Measurements from ENCODE around the gene KLHL29. TPM values are rescaled to one million over a fixed set of nuclear protein-coding genes. Genes with fewer than 3 reads are reported as not detected.

Gene KLHL29
- total RNA-seq, 1 experiment from 2014 or later, result 2.4 TPM

GRCh38 chr2:23414871-23415270 is 29.9 kb downstream of the KLHL29 start:
- Histone ChIP-seq H2AFZ (ENCODE audit: low read length) (no peak overlapping the region), H3K27ac (ENCODE audit: insufficient read length, low read depth, low read length) (no peak overlapping the region), H3K9ac (ENCODE audit: extremely low read depth, insufficient read length, low read length) (no peak overlapping the region), H2BK15ac (ENCODE audit: low read depth, low read length) (no peak overlapping the region), H3K4me1 (ENCODE audit: insufficient read depth, low read length) (no peaks in the 10 kb centered on the region), H3K4me2 (ENCODE audit: insufficient read depth, insufficient read length, low read length) (no peak overlapping the region), H2BK5ac (ENCODE audit: insufficient read length, low read length) (no peak overlapping the region), H3K23ac (ENCODE audit: insufficient read length, low read depth, low read length) (no peak overlapping the region), H3K14ac (ENCODE audit: insufficient read depth, low read length) (no peak overlapping the region), H2BK20ac (ENCODE audit: low read depth, low read length, poor library complexity, severe bottlenecking) (no peak overlapping the region), H2BK120ac (ENCODE audit: low read depth, low read length, poor library complexity, severe bottlenecking) (no peak overlapping the region), H3K23me2 (ENCODE audit: insufficient read length, low read depth, low read length, poor library complexity, severe bottlenecking) (no peaks in the 10 kb centered on the region), H3K18ac (ENCODE audit: insufficient read length, low read depth, low read length) (no peak overlapping the region), H4K8ac (replicated peaks; ENCODE audit: insufficient read length, low read depth, low read length) (no peak overlapping the region), H3K27me3 (ENCODE audit: insufficient read depth, low read length) (no peaks in the 10 kb centered on the region), H2BK12ac (ENCODE audit: insufficient read length, low read depth, low read length) (no peak overlapping the region), H3K9me3 (ENCODE audit: control insufficient read depth, low read depth, low read length) (no peaks in the 10 kb centered on the region), H2AK5ac (ENCODE audit: insufficient read length, low read length) (no peak overlapping the region), H4K20me1 (ENCODE audit: control insufficient read depth, insufficient read depth, insufficient read length) (no peaks in the 10 kb centered on the region), H3K4ac (ENCODE audit: low read depth, low read length) (no peak overlapping the region), H3K79me1 (ENCODE audit: insufficient read depth, low read depth, low read length, poor library complexity, severe bottlenecking) (no peaks in the 10 kb centered on the region), H3T11ph (ENCODE audit: low read length) (no peak overlapping the region), H3K79me2 (ENCODE audit: insufficient read depth, low read length) (no peaks in the 10 kb centered on the region), H4K5ac (ENCODE audit: insufficient read length, low read depth, low read length) (no peak overlapping the region), H4K91ac (ENCODE audit: insufficient read length, low read depth, low read length) (no peak overlapping the region), H3K56ac (ENCODE audit: insufficient read length, low read depth, low read length) (no peak overlapping the region)
- Mint-ChIP-seq H3K4me1 (peaks cover 7 to 17% of the 10 kb centered on the region in 2 experiments), H3K27ac (no peak overlapping the region), H3K4me3 (no peak overlapping the region), H3K9me3 (peaks cover 0 to 5% of the 10 kb centered on the region in 2 experiments; a peak in 2 of 5 replicates), H3K27me3 (ENCODE audit: low read depth) (peaks cover 7% of the 10 kb centered on the region), H3K36me3 (ENCODE audit: insufficient read depth in 1 of 3, low read depth in 3 of 3) (no peaks in the 10 kb centered on the region; a peak in 1 of 7 replicates)
- WGBS (ENCODE audit: extremely low coverage, insufficient read length, low lambda C conversion rate), result no CpG with 5 or more reads among the region's 4 CpGs
- peak; percentile 80 for DNase-seq
- TF ChIP-seq CTCF (conservative IDR thresholded peaks at IDR 0.05), result peak; percentile 65
